Fibroblast of lung (primary cell): Measurements from ENCODE around the gene CDH12.
"Not testable (repeated sequence)": the region's sequence is repeated elsewhere in the genome, so short reads cannot be mapped to it uniquely, and the experiment has no call there.

Source experiments
- CTCF ChIP-seq, 2 donors: IDR thresholded peaks in 1 of 2; conservative IDR thresholded peaks in 1 of 2; 1 replicate in 1 of 2; 2 replicates in 1 of 2; pipeline ENCODE4 v1.5.1; 2011 to 2012; ENCODE audit warnings: low read length in 2 of 2, control low read depth in 1 of 2, inconsistent platforms in 1 of 2, low read depth in 1 of 2, mild to moderate bottlenecking in 1 of 2
- EZH2 ChIP-seq: IDR thresholded peaks from 2 replicates; pipeline ENCODE4 v1.5.1; 2012; ENCODE audit warnings: low read length, control low read depth, mild to moderate bottlenecking; ENCODE audit errors: missing control alignments

GRCh38 chr5:22156953-22157352 is 696.2 kb downstream of the CDH12 start:
- not testable (repeated sequence) for TF ChIP-seq CTCF (conservative IDR thresholded peaks at IDR 0.05 in 1 of 2, IDR thresholded peaks at IDR 0.05 in 1 of 2; ENCODE audit: low read depth in 1 of 2, low read length in 2 of 2); EZH2
